ENCODE measurements around the gene GALNT1. TPM values are rescaled to one million over a fixed set of nuclear protein-coding genes. Genes with fewer than 3 reads are reported as not detected.
"Not testable (repeated sequence)": the region's sequence is repeated elsewhere in the genome, so short reads cannot be mapped to it uniquely, and the experiment has no call there.

Gene GALNT1
- total RNA-seq, 6 donors from 2014 or later, result 15.0 to 70.9 (median 38.3) TPM

- WGBS, 2 donors, result 94% methylated on average over 4 of the region's 4 CpGs
- H3K4me1 ChIP-seq, result no peaks in the 10 kb centered on the region
- no peak for DNase-seq
- H3K36me3 ChIP-seq, result no peaks in the 10 kb centered on the region
- H3K9me3 ChIP-seq, result no peaks in the 10 kb centered on the region
- TF ChIP-seq EP300 (IDR thresholded peaks at IDR 0.05), result no peak
- no peak for TF ChIP-seq POLR2AphosphoS5 (IDR thresholded peaks at IDR 0.05)
- TF ChIP-seq CTCF (IDR thresholded peaks at IDR 0.05), result no peak
- ATAC-seq (ENCODE audit: low FRiP score in 2 of 2), result no peak
- H3K27me3 ChIP-seq, result no peaks in the 10 kb centered on the region
- H3K27ac ChIP-seq, result no peak overlapping the region
- H3K4me3 ChIP-seq, result no peak overlapping the region
Observed at GRCh38 chr18:35566019-35566418, 15.5 kb upstream of the GALNT1 start.

DNA sequence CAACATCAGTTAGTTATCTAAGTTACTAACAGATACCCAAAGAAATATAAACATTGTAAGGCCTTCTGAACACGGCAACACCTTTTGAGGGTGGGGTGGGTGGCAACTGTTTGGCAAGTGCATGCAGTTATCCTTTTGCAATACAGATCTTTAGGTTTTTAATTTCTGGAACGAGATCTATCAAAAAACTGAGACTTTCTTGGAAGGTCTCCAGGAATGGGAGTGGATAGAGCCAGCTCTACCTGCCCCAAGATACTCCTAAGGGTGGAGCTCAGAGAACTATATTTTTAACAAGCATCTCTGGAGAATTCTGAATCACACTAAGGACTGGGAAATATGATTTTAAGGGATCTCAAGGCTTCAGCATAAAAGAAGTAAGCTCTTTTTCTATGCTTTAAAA, 11.4 kb upstream of the GALNT1 start:
- Histone ChIP-seq H3K4me3 (no peak overlapping the region), H3K4me1 (no peaks in the 10 kb centered on the region), H3K9me3 (no peaks in the 10 kb centered on the region), H3K36me3 (no peaks in the 10 kb centered on the region), H3K27me3 (no peaks in the 10 kb centered on the region), H3K27ac (no peak overlapping the region)
- WGBS, 2 donors, result 70 to 80% methylated on average over 2 of the region's 2 CpGs
- ATAC-seq (ENCODE audit: low FRiP score in 2 of 2), result no peak
- DNase-seq, result no peak
- no peak for TF ChIP-seq EP300 (IDR thresholded peaks at IDR 0.05)
- no peak for TF ChIP-seq POLR2A (IDR thresholded peaks at IDR 0.05)
- no peak for TF ChIP-seq CTCF (IDR thresholded peaks at IDR 0.05)
- no peak for TF ChIP-seq POLR2AphosphoS5 (IDR thresholded peaks at IDR 0.05)

GRCh38 chr18:35571138-35571537, 10.4 kb upstream of the GALNT1 start:
- DNase-seq, result no peak
- no peak overlapping the region for H3K27ac ChIP-seq
- H3K36me3 ChIP-seq, result no peaks in the 10 kb centered on the region
- no peak for ATAC-seq (ENCODE audit: low FRiP score in 2 of 2)
- no peaks in the 10 kb centered on the region for H3K9me3 ChIP-seq
- no peak overlapping the region for H3K4me3 ChIP-seq
- no peaks in the 10 kb centered on the region for H3K27me3 ChIP-seq
- TF ChIP-seq POLR2AphosphoS5 (IDR thresholded peaks at IDR 0.05), result no peak
- TF ChIP-seq CTCF (IDR thresholded peaks at IDR 0.05), result no peak
- TF ChIP-seq POLR2A (IDR thresholded peaks at IDR 0.05), result no peak
- no peak for TF ChIP-seq EP300 (IDR thresholded peaks at IDR 0.05)
- WGBS, 2 donors, result 93 to 97% methylated on average over 1 of the region's 1 CpG
- H3K4me1 ChIP-seq, result no peaks in the 10 kb centered on the region

DNA sequence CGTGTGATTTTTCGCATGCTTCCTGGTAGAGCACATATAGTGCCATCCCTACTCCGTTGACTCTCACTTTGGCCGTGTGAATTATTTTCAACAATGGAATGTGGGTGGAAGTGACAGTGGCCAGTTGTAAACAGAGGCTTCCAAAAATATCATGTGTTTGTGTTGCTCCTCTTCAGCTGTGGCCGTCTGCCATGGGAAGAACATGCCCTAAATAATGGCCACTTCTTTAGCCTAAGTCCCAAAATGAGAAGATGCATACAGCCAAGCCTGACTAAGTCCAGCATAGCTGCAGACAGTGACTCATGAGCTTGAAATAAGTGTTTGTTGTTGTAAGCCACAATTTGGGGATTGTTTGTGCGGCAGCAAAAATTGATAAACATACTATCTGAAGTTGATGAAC, 8.9 kb upstream of the GALNT1 start:
- DNase-seq, result no peak
- no peaks in the 10 kb centered on the region for H3K27me3 ChIP-seq
- H3K4me3 ChIP-seq, result no peak overlapping the region
- no peak for ATAC-seq (ENCODE audit: low FRiP score in 2 of 2)
- H3K4me1 ChIP-seq, result no peaks in the 10 kb centered on the region
- no peak for TF ChIP-seq EP300 (IDR thresholded peaks at IDR 0.05)
- no peak for TF ChIP-seq CTCF (IDR thresholded peaks at IDR 0.05)
- no peak for TF ChIP-seq POLR2AphosphoS5 (IDR thresholded peaks at IDR 0.05)
- TF ChIP-seq POLR2A (IDR thresholded peaks at IDR 0.05), result no peak
- no peaks in the 10 kb centered on the region for H3K36me3 ChIP-seq
- WGBS, 2 donors, result 46 to 56% methylated on average over 6 of the region's 6 CpGs
- no peak overlapping the region for H3K27ac ChIP-seq
- H3K9me3 ChIP-seq, result no peaks in the 10 kb centered on the region

GRCh38 chr18:35573531-35573930, 8.0 kb upstream of the GALNT1 start:
- no peak overlapping the region for H3K4me3 ChIP-seq
- no peaks in the 10 kb centered on the region for H3K9me3 ChIP-seq
- ATAC-seq (ENCODE audit: low FRiP score in 2 of 2) (peak in 1 of 2 donors; percentile 26), DNase-seq (no peak)
- no peaks in the 10 kb centered on the region for H3K36me3 ChIP-seq
- no peak overlapping the region for H3K27ac ChIP-seq
- no peaks in the 10 kb centered on the region for H3K4me1 ChIP-seq
- no peak for TF ChIP-seq POLR2AphosphoS5 (IDR thresholded peaks at IDR 0.05)
- WGBS, 2 donors, result 74 to 83% methylated on average over 2 of the region's 2 CpGs
- no peaks in the 10 kb centered on the region for H3K27me3 ChIP-seq

DNA sequence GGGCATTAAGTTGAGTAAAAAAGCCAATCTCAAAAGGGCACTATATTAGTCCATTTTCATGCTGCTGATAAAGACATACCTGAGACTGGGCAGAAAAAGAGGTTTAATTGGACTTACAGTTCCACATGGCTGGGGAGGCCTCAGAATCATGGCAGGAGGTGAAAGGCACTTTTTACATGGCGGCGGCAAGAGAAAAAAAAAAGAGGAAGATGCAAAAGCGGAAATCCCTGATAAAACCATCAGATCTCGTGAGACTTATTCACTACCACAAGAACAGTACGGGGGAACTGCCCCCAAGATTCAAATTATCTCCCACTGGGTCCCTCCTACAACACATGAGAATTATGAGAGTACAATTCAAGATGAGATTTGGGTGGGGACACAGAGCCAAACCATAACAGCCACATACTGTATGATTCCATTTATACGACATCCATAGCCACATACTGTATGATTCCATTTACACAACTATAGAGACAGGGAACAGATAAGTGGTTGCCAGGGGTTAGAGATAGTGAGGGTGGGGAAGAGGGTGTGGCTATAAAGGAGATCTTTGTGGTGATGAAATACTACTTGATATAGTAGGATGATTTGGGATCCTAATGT, 5.2 kb upstream of the GALNT1 start:
- H3K27ac ChIP-seq; H3K4me1 ChIP-seq; H3K27me3 ChIP-seq; DNase-seq; H3K36me3 ChIP-seq; H3K9me3 ChIP-seq; ATAC-seq (ENCODE audit: low FRiP score in 2 of 2); H3K4me3 ChIP-seq: not testable (repeated sequence)
- 93 to 96% methylated on average over 6 of the region's 6 CpGs for WGBS, 2 donors

Data from upper lobe of left lung (tissue), 6 donors.